Naive thymus-derived CD8-positive, alpha-beta T cell (primary cell): Measurements from ENCODE around the gene PPA1. TPM values are rescaled to one million over a fixed set of nuclear protein-coding genes. Genes with fewer than 3 reads are reported as not detected.
A peak's percentile ranks its signal among the peaks of the same experiment; 100 is the strongest.

Source experiments
- ATAC-seq, 2 donors: fragments of 150-1000 bp; cut with Tn5 transposase in 1 of 2; sonication (Bioruptor Pico), chemical (Tn5 transposase) in 1 of 2; 1 replicate in 1 of 2; 2 replicates in 1 of 2; pipeline ENCODE4 v1.10.0; 2021; ENCODE audit warnings: mild to moderate bottlenecking in 2 of 2, moderate library complexity in 2 of 2
- POLR2A ChIA-PET: fragments of 350-600 bp; sonication (Branson Sonifier 250); formaldehyde crosslinking; loops from one replicate; lab custom pipeline; 2021; ENCODE audit warnings: antibody characterized with exemption; lab: Charles Lee
- DNase-seq, 10 donors: peaks; one replicate each; pipeline versions ENCODE4 v3.0.0 to v3.0.0-alpha.2; 2020 to 2022
- H3K27ac Mint-ChIP-seq, 10 donors: one replicate each; pipeline ENCODE4 v1.8.0; 2020 to 2022; ENCODE audit warnings: mild to moderate bottlenecking in 10 of 10, mixed read lengths in 10 of 10, moderate library complexity in 4 of 10, inconsistent platforms in 1 of 10
- H3K27me3 Mint-ChIP-seq, 5 donors: one replicate each; pipeline ENCODE4 v1.8.0; 2021 to 2022; ENCODE audit warnings: mixed read lengths in 5 of 5
- H3K36me3 Mint-ChIP-seq, 3 donors: one replicate each; pipeline ENCODE4 v1.8.0; 2020 to 2022; ENCODE audit warnings: mixed read lengths in 3 of 3, mild to moderate bottlenecking in 2 of 3, inconsistent platforms in 1 of 3
- H3K4me1 Mint-ChIP-seq, 4 donors: one replicate each; pipeline ENCODE4 v1.8.0; 2021 to 2022; ENCODE audit warnings: mixed read lengths in 4 of 4
- H3K4me3 Mint-ChIP-seq, 10 donors: one replicate each; pipeline ENCODE4 v1.8.0; 2020 to 2022; ENCODE audit warnings: mild to moderate bottlenecking in 10 of 10, mixed read lengths in 10 of 10, moderate library complexity in 6 of 10, inconsistent platforms in 1 of 10
- H3K9me3 Mint-ChIP-seq, 9 donors: one replicate each; pipeline ENCODE4 v1.8.0; 2020 to 2022; ENCODE audit warnings: mixed read lengths in 9 of 9, mild to moderate bottlenecking in 3 of 9, inconsistent platforms in 1 of 9, moderate library complexity in 1 of 9
- polyA plus RNA-seq, 3 donors: library from polyadenylated mRNA; unstranded; fragments of 300-500 nt; fragmentation: Illumina TruSeq; gene quantifications; one replicate each; pipeline ENCODE4 v1.2.3, GENCODE V29; 2021
- total RNA-seq, 8 experiments: library from RNA in 2 of 8; stranded (reverse) in 2 of 8; gene quantifications; one replicate each; pipeline ENCODE4 v1.2.3 and lab custom pipeline; 2021 to 2026

The PPA1 gene
- total and polyA plus RNA-seq, 5 experiments from 2014 or later, result 51.0 to 222 (median 137) TPM

DNA sequence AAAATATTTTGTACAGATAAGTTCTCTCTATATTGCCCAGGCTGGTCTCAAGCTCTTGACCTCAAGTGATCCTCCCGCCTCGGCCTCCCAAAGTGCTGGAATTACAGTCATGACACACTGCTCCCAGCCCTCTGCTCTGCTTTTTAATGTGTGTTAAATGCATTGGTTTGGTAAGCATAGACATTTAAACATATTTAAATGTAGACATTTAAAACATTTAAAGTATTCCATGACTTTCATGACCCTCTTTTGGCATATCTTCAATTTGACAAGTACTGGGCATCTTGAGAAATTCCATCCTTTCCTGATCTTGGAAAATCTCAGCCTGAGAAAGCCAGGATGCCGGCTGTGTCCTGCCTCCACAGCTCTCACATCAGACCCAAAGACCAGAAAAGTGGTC, 57.7 kb downstream of the PPA1 start:
- H3K27ac Mint-ChIP-seq, result peak overlapping the region in 4 of 10 donors; percentile 18 to 89 (median 64)
- DNase-seq (no peak), ATAC-seq (no peak)
- H3K4me3 Mint-ChIP-seq, result peak overlapping the region in 2 of 10 donors; percentile 6 to 21
- H3K4me1 Mint-ChIP-seq, result peaks cover 9 to 29% (median 19%) of the 10 kb centered on the region in 4 donors
- POLR2A ChIA-PET, result interaction anchor here (0.6 to 1.6 kb wide), 5 partner anchors 16 to 1327 kb away, joined by 3 to 12 read pairs (median 3); partner anchors contain the start of genes EIF4EBP2 and TYSND1
- no peaks in the 10 kb centered on the region for H3K36me3 Mint-ChIP-seq
- peaks cover 0 to 2% (median 0%) of the 10 kb centered on the region in 5 donors for H3K27me3 Mint-ChIP-seq
- H3K9me3 Mint-ChIP-seq, result peaks cover 0 to 8% (median 0%) of the 10 kb centered on the region in 9 donors

GRCh38 chr10:70174058-70174741, 59.0 kb downstream of the PPA1 start:
- Mint-ChIP-seq H3K4me1 (peaks cover 10 to 33% (median 21%) of the 10 kb centered on the region in 4 donors), H3K9me3 (peaks cover 0 to under 1% (median 0%) of the 10 kb centered on the region in 9 donors)

GRCh38 chr10:70169649-70170364, 63.4 kb downstream of the PPA1 start:
- POLR2A ChIA-PET, result interaction anchor here (0.6 to 6.4 kb wide), 17 partner anchors 9 to 234 kb away, joined by 3 to 157 read pairs (median 5); partner anchors contain the start of genes AIFM2, EIF4EBP2, PPA1 and TYSND1
- Mint-ChIP-seq H3K27ac (peak overlapping the region; percentile 81 to 99 (median 96)), H3K27me3 (no peaks in the 10 kb centered on the region), H3K4me1 (peaks cover 30 to 67% (median 55%) of the 10 kb centered on the region in 4 donors), H3K9me3 (no peaks in the 10 kb centered on the region), H3K4me3 (peak overlapping the region; percentile 87 to 96 (median 92)), H3K36me3 (peaks cover 4 to 28% (median 12%) of the 10 kb centered on the region in 3 donors)
- peak in 3 of 10 donors; percentile 9 to 19 (median 13) for DNase-seq
- ATAC-seq, result peak; percentile 26 to 27

More at GRCh38 chr10:70174058-70174741, 59.0 kb downstream of the PPA1 start:
- Mint-ChIP-seq H3K4me3 (peak overlapping the region in 9 of 10 donors; percentile 0 to 81 (median 36)), H3K36me3 (no peaks in the 10 kb centered on the region), H3K27me3 (peaks cover 0 to 2% (median 0%) of the 10 kb centered on the region in 5 donors), H3K27ac (peak overlapping the region; percentile 69 to 94 (median 88))
- ATAC-seq (peak in 1 of 2 donors; percentile 28), DNase-seq (peak in 9 of 10 donors; percentile 8 to 64 (median 25))
- POLR2A ChIA-PET, result interaction anchor here (0.8 to 1.6 kb wide), 3 partner anchors 19 to 230 kb away, joined by 3 to 12 read pairs (median 4); partner anchors contain the start of genes EIF4EBP2 and TYSND1

- peaks cover 4 to 33% (median 12%) of the 10 kb centered on the region in 3 donors for H3K36me3 Mint-ChIP-seq
- DNase-seq (peak in 4 of 10 donors; percentile 11 to 77 (median 56)), ATAC-seq (peak; percentile 29 to 38)
- POLR2A ChIA-PET, result interaction anchor here (0.6 to 6.4 kb wide), 7 partner anchors 19 to 434 kb away, joined by 3 to 157 read pairs (median 5); partner anchors contain the start of genes PPA1, PRF1 and TYSND1
- peaks cover 26 to 66% (median 52%) of the 10 kb centered on the region in 4 donors for H3K4me1 Mint-ChIP-seq
- no peaks in the 10 kb centered on the region for H3K27me3 Mint-ChIP-seq
- no peaks in the 10 kb centered on the region for H3K9me3 Mint-ChIP-seq
- H3K4me3 Mint-ChIP-seq, result peak overlapping the region; percentile 87 to 96 (median 92)
- H3K27ac Mint-ChIP-seq, result peak overlapping the region; percentile 81 to 99 (median 96)
Measured at GRCh38 chr10:70169011-70169410, 64.2 kb downstream of the PPA1 start.

DNA sequence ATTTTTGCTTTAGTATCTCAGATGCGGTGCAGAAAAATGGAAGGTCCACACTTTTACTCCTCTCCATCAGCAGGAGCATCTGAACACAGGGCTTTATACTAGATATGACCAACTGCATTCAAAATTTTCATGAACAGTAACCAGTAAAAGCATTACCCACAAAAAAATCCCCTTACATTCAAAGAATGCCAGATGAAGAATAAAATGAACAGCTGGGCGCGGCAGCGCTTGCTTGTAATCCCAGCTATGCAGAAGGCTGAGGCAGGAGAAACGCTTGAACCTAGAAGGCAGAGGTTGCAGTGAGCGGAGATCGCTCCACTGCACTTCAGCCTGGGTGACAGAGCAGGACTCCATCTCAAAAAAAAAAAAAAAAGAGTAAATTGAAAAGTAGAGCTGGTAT, 66.0 kb downstream of the PPA1 start:
- no peaks in the 10 kb centered on the region for H3K27me3 Mint-ChIP-seq
- peaks cover 4 to 44% (median 12%) of the 10 kb centered on the region in 3 donors for H3K36me3 Mint-ChIP-seq
- POLR2A ChIA-PET, result interaction anchor here (0.7 to 6.4 kb wide), 3 partner anchors 21 to 65 kb away, joined by 3 to 157 read pairs (median 25); partner anchors contain the start of genes PPA1 and TYSND1
- H3K4me1 Mint-ChIP-seq, result peaks cover 33 to 76% (median 64%) of the 10 kb centered on the region in 4 donors
- ATAC-seq (no peak), DNase-seq (no peak)
- no peaks in the 10 kb centered on the region for H3K9me3 Mint-ChIP-seq
- peak overlapping the region in 9 of 10 donors; percentile 40 to 96 (median 70) for H3K4me3 Mint-ChIP-seq
- H3K27ac Mint-ChIP-seq, result peak overlapping the region in 5 of 10 donors; percentile 52 to 81 (median 68)

GRCh38 chr10:70166394-70166793, 66.8 kb downstream of the PPA1 start:
- DNase-seq, result no peak
- Mint-ChIP-seq H3K27me3 (no peaks in the 10 kb centered on the region), H3K27ac (peak overlapping the region in 5 of 10 donors; percentile 26 to 81 (median 60)), H3K4me1 (peaks cover 37 to 82% (median 73%) of the 10 kb centered on the region in 4 donors), H3K9me3 (no peaks in the 10 kb centered on the region), H3K36me3 (peaks cover 4 to 52% (median 15%) of the 10 kb centered on the region in 3 donors), H3K4me3 (peak overlapping the region in 7 of 10 donors; percentile 2 to 52 (median 33))
- POLR2A ChIA-PET, result interaction anchor here (5.5 to 6.4 kb wide), 2 partner anchors 20 to 66 kb away, joined by 25 to 157 read pairs; partner anchors contain the start of genes PPA1 and TYSND1
- no peak for ATAC-seq

- Mint-ChIP-seq H3K4me3 (peak overlapping the region in 9 of 10 donors; percentile 31 to 83 (median 73)), H3K9me3 (no peaks in the 10 kb centered on the region), H3K27me3 (no peaks in the 10 kb centered on the region), H3K4me1 (peaks cover 34 to 87% (median 81%) of the 10 kb centered on the region in 4 donors), H3K27ac (peak overlapping the region in 4 of 10 donors; percentile 43 to 67 (median 63)), H3K36me3 (peaks cover 4 to 70% (median 21%) of the 10 kb centered on the region in 3 donors)
- POLR2A ChIA-PET, result no interaction called here
- DNase-seq, result peak in 1 of 10 donors; percentile 9
- ATAC-seq, result peak in 1 of 2 donors; percentile 29
Measured at GRCh38 chr10:70164163-70164562, 69.1 kb downstream of the PPA1 start.

GRCh38 chr10:70163448-70163847, 69.8 kb downstream of the PPA1 start:
- H3K27me3 Mint-ChIP-seq, result no peaks in the 10 kb centered on the region
- peaks cover 29 to 80% (median 74%) of the 10 kb centered on the region in 4 donors for H3K4me1 Mint-ChIP-seq
- H3K36me3 Mint-ChIP-seq, result peaks cover 4 to 72% (median 21%) of the 10 kb centered on the region in 3 donors
- H3K27ac Mint-ChIP-seq, result peak overlapping the region in 7 of 10 donors; percentile 41 to 81 (median 65)
- H3K9me3 Mint-ChIP-seq, result no peaks in the 10 kb centered on the region
- ATAC-seq (no peak), DNase-seq (no peak)
- peak overlapping the region; percentile 31 to 83 (median 70) for H3K4me3 Mint-ChIP-seq
- POLR2A ChIA-PET, result interaction anchor here (0.6 kb wide), 1 partner anchor 36 kb away, joined by 3 read pairs; no protein-coding TSS in a partner anchor

DNA sequence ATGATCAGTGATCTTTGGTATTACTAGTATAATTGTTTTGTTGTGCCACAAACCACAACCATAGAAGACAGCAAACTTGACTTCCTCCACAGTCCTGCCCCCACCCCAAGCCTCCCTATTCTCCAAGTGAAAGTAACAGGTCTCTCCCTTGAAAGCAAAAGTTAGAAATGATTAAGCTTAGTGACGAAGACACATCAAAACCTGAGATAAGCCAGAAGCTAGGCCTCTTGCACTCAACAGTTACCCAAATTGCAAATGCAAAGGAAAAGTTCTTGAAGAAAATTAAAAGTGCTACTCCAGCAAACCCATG, 70.4 kb downstream of the PPA1 start:
- ATAC-seq (peak; percentile 78 to 81), DNase-seq (peak in 4 of 10 donors; percentile 27 to 53 (median 47))
- peak overlapping the region; percentile 40 to 83 (median 74) for H3K4me3 Mint-ChIP-seq
- H3K4me1 Mint-ChIP-seq, result peaks cover 24 to 74% (median 68%) of the 10 kb centered on the region in 4 donors
- no peaks in the 10 kb centered on the region for H3K27me3 Mint-ChIP-seq
- peaks cover 4 to 76% (median 22%) of the 10 kb centered on the region in 3 donors for H3K36me3 Mint-ChIP-seq
- H3K27ac Mint-ChIP-seq, result peak overlapping the region; percentile 3 to 87 (median 68)
- POLR2A ChIA-PET, result interaction anchor here (0.6 kb wide), 1 partner anchor 36 kb away, joined by 3 read pairs; no protein-coding TSS in a partner anchor
- H3K9me3 Mint-ChIP-seq, result no peaks in the 10 kb centered on the region

DNA sequence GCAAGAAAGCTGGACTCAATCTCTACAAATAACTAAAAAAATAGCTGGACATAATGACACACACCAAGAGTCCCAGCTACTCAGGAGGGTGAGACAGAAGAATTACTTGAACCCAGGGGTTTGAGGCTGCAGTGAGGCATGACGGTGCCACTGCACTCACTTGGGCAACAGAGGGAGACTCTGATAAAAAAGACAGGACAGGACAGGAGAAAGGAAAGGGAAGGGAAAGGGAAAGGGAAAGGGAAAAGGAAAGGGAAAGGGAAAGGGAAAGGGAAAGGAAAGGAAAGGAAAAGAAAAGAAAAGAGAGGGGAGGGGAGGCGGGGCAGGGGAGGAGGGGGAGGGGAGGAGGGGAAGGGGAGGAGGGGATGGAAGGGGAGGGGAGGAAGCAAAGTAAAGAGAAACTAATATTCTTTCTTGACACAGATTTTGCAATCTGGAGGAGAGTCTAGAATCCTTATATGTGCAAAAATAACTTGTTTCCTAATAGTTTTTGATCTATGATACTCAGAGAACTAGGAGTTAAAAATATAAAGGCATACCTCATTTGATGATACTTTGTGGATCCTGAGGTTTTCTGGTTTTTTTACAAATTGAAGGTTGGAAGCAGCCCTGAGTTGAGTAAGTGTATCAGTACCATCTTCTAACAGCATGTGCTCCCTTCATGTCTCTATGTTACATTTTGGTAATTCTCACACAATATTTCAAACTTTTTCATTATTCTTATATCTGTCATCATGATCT, 70.9 kb downstream of the PPA1 start:
- peak overlapping the region; percentile 52 to 89 (median 82) for H3K27ac Mint-ChIP-seq
- H3K4me1 Mint-ChIP-seq, result peaks cover 24 to 70% (median 65%) of the 10 kb centered on the region in 4 donors
- H3K9me3 Mint-ChIP-seq, result no peaks in the 10 kb centered on the region
- POLR2A ChIA-PET, result interaction anchor here (0.6 to 0.8 kb wide), 2 partner anchors 12 to 16 kb away, joined by 3 to 4 read pairs; partner anchors contain the start of gene TYSND1
- H3K27me3 Mint-ChIP-seq, result no peaks in the 10 kb centered on the region
- ATAC-seq (peak; percentile 61 to 63), DNase-seq (no peak)
- peak overlapping the region; percentile 54 to 89 (median 78) for H3K4me3 Mint-ChIP-seq
- peaks cover 4 to 79% (median 26%) of the 10 kb centered on the region in 3 donors for H3K36me3 Mint-ChIP-seq

- POLR2A ChIA-PET, result interaction anchor here (0.9 to 1.2 kb wide), 2 partner anchors 10 to 15 kb away, joined by 3 read pairs; partner anchors contain the start of genes SAR1A and TYSND1
- peaks cover 4 to 83% (median 32%) of the 10 kb centered on the region in 3 donors for H3K36me3 Mint-ChIP-seq
- ATAC-seq, result no peak
- peak overlapping the region in 4 of 10 donors; percentile 12 to 34 (median 16) for H3K4me3 Mint-ChIP-seq
- H3K27me3 Mint-ChIP-seq, result no peaks in the 10 kb centered on the region
- no peaks in the 10 kb centered on the region for H3K9me3 Mint-ChIP-seq
- DNase-seq, result no peak
- peaks cover 25 to 64% (median 58%) of the 10 kb centered on the region in 4 donors for H3K4me1 Mint-ChIP-seq
- peak overlapping the region in 4 of 10 donors; percentile 58 to 70 (median 65) for H3K27ac Mint-ChIP-seq
Measured at GRCh38 chr10:70160798-70161197, 72.4 kb downstream of the PPA1 start.
